GM21528 (cell line): ENCODE results near the gene FAM181B.

Experiments
- ATAC-seq: cut with Tn5 transposase; IDR thresholded peaks from one replicate; pipeline ENCODE4 v1.9.1; 2021; ENCODE audit warnings: mild to moderate bottlenecking, moderate library complexity; ENCODE audit not compliant: unreplicated experiment, low FRiP score

The FAM181B gene

GRCh38 chr11:82734120-82734479 is 436 bp upstream of the FAM181B start:
- no peak for ATAC-seq

DNA sequence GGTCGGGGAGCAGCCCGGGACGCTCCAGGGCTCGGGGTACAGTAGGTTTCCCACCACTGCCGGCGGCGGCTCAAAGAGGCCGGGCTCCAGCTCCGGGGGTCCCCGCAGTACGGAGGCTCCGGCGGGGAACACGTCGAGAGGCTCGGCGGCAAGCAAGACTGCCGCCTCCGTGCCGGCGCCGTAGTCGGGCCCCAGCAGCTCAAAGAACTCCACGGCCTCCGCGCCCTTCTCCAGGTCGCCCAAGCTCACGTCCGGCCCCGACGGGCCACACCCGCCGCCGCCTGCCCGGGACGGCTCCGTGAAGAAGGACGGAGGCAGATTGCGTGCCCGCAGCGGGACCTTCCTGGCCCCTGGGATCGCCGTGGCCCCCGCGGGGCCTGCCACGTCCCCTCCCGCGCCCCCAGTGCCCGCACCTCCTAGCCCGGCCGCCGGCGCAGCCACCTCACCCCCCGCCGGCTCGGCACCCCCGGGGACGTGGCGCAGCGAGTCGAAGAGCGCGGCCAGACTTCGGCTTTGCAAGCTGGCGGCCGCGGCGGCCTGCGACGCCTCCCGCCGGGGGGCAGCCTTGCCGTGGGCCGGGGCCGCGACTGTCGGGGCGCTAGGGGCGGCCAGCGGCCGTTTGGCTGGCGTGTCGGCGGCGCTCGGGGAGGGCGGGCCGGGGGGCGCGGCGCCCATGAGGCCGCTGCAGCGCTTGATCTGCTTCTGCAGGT is 775 bp downstream of the FAM181B start:
- no peak for ATAC-seq

DNA sequence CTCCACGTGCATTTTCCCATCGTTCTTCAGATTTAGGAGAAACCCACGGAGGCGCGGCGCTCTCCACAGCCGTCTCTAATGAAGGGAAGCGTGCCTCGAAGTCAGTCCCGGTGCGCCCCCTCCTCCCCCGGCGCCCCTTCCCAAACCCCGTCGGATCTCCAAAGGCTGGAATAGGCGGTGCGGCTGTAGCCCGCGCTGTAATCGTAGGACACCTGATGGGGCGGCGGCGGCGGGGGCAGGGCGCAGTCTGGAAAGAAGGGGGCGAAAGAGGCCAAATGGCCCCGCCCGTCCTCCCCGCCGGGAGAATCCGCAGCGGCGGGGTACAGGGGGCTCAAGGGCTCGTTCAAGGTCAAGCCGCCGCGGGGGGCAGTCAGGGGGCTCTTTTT is 1.3 kb downstream of the FAM181B start:
- no peak for ATAC-seq

DNA sequence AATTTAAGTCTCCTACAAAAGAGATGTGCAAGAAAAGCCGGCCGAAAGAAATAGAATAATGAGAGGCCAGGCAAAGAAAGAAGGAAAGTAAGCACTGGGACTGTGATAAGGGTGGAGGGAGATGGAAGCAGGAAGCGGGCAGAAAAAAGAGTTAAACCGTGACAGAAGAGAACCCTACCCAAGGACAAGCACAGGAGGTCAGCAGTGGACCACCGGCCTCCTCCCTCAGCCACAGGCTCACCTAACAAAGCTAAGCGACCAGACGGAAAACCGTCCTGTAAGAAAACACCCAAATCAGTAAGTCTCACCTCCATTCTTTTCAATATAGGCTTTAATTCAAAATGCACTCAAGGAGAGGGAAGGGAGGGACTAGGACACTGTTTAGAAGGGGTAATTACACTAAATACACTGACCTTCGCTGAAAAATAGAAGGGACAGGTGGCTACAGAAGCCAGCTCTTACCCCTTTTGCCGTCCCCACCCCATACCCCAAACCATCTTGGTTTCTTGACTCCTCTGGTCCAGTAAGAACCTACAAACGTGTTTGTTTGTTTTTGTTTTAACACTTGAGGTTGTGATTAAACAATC is 1.9 kb downstream of the FAM181B start:
- no peak for ATAC-seq

- no peak for ATAC-seq
These were observed 2.9 kb downstream of the FAM181B start for GRCh38 chr11:82730754-82731153.

DNA sequence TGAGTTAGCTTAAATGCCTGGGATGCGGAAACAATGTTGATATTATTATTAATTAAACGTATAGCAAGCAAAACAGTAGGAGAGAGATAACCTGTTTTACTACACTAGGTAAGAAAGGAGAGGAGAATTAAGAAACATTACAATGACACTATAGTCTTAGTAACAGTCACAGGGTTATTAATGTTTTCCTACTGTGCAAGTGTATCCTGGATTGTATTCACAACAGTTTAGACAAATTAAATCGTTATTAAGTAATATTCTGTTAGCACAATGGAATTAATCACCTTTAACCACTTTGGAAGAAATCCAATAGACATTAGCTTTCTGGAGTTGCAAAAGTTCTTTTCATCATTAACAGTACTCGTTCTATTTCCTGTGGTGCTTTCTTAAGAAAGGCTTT is 3.4 kb downstream of the FAM181B start:
- no peak for ATAC-seq

DNA sequence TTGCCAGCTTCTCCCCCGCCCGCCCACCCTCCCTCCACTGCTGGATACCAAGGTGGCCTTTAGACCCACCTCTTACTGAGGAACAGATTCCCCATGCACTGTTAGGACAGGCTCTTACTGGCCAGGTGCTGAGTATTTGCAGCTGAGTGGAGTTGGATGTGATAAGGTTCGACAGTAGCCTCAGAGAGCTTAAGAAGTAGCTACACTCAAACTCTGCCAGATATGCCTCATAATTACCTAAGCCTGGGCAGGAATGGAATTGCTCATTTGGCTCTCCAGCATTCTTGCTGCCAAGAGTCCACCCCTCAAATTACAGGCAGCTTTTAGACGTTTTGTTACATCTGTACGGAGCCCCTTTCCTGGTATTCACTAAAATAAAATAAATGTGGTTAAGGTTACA is 9.6 kb downstream of the FAM181B start:
- no peak for ATAC-seq

GRCh38 chr11:82722231-82722630 is 11.4 kb downstream of the FAM181B start:
- no peak for ATAC-seq

DNA sequence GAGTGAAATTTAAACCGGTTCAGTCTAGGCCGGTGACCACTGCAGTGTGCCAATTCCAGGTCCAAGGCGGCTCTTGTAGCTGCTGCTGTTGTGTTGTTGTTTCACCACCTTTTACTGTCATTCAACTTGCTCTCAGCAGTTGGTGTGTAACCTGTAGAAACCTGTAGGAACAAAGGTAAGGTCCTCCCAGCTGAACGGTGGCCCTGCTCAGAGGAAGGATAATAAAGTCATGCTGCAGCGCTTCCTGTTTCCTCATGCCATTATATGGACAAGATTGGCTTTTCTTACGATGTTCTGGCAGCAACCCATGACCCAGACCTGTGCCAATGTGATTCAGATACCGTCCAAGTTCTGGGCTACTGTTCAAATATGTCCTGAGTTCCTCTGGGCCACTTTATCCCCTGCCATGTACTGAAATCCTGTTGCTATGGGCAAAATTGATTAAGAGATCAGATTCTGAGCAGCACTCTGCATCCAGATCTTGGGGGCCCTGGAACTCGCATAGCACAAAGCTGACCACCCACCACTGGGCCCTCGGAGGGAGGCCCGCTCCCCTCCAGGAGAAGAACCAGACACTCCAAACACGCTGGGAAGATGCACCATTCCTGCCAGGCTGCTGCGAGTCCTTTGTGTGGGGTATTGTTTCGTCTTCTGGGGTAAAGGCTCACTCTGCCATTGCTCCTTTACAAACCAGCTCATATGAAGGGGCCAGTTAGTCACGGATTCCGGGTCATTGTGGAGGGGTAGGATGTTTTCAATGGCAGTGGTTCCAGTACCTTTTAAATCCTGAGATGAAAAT is 13.2 kb downstream of the FAM181B start:
- no peak for ATAC-seq

- ATAC-seq: no peak
These were observed 14.1 kb downstream of the FAM181B start for GRCh38 chr11:82719361-82720105.

DNA sequence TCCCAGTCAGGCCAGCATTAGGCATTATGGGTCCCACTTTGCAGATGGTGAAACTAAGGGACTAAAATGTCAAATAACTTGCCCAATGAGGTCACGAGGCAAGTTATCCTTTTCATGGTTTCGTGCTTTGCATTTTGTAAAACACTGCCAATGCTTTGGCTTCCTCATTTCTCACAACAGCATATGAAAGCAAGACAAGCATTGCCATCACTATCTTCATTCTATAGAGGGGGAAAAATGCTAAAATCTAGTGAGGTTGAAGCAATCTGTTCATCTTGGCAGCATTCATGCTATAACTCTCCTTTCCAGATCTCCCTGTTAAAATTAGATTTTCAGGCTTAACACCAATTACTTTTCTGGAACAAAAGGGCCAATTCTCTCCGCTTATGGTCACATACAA is 14.8 kb downstream of the FAM181B start:
- ATAC-seq: no peak

DNA sequence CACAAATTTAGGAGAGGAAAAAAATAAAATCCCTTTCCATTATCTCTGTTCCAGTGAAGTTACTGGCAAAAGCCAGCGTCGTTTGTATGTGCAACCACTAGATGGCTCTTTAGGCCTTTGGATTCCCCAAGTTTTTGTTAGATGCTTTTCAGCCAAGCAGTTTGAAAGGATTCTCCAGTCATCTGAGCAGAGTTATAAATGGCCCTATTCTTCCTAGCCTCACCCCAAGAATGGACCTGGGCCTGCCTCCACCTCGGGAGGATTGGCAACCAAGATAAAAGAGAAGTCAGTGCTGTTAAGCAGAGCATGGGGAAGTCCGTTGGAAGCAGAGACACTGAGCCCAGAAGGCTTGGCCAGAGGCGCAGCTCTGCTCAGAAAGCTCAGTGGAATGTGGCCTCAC is 15.4 kb downstream of the FAM181B start:
- no peak for ATAC-seq

DNA sequence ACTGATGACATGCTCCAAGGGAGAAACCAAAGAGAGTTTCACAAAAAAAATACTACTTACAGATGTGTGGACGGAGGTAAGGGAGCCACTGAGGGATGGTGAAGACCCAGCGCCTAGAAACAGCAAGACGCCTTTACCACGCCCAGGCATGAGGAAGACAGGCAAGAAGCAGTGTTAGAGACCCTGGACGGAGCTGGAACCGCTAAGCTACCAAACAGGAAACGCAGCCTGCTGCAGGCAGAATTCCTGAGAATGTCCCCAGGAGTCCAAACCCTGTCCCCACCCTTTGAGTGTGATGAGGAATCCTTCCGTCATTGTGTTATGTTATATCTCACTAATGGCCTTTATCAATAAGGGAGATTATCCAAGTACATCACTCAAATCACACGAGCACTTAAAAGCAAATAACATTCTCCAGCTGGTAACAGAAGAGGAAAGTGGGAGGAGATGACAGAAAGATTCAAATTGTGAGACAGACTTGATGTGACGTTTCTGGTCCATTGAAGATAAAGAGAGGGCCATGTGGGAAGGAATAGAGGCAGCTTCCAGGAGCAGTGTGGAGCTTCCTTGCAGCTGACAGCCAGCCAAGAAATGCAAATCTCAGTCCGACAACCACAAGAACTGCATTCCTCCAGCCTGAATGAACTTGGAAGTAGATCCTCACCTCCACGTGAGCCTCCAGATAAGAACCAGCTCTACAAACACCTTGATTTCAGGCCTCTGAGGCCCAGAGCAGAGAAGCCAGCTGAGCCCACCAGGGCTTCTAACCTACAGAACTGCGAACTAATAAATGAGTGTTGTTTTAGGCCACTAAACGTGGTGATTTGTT is 19.1 kb downstream of the FAM181B start:
- ATAC-seq: no peak

DNA sequence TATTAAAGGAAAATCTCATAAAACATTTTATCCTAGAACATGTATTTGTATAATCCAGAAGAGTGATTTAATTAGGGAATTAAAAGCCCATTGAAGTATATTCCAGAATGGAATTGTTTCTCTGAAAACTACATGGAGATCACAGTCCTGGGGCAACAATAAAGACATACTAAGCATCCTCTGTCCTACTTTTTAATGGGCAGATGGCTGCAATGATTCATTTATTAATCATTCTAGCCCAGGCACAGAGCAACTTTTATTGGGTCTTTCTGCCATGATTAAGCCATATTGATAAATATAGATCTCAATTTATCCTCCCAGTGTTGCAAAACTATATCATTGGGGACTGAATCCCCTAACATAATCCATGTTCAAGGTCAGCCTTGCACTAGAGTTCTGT is 22.0 kb downstream of the FAM181B start:
- no peak for ATAC-seq

DNA sequence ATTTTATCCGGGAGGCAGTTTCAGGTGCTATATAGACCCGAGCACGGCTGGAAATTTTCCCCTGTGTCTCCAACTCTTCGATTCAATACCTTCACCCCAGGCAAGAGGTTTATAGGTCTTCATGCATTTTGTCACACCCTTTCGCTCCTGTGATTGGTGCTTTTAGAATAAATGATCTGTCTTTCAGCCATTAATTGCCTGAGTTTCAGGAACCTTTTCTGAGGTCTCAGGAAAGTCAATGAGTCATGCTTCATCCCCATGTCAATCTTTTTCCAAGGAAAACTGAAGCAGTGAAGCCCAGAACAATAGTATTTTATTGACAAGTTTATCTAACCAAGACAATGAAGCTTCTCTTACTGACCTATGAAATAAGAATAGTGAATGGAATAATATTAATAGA is 29.9 kb downstream of the FAM181B start:
- ATAC-seq: no peak

GRCh38 chr11:82703226-82703625 is 30.4 kb downstream of the FAM181B start:
- no peak for ATAC-seq

- peak; percentile 72 for ATAC-seq
These were observed 31.7 kb downstream of the FAM181B start for GRCh38 chr11:82701847-82702520.

GRCh38 chr11:82698576-82699352 is 34.9 kb downstream of the FAM181B start:
- no peak for ATAC-seq

DNA sequence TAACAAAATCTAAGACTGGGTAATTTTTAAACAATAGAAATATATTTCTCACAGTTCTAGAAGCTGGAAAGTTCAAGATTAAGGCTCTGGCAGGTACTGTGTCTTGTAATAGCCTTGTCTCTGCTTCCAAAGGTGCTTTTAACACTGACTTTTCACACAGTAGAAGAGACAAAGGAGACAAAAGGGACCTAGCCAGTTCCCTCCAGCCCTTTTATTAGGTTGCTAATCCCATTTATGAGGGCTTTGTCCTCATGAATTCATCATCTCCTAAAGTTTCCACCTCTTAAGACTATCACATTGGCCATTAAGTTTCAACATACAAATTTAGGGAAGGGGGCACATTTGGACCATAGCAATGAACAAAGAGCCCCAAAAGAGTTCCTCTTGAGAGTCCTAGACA is 40.7 kb downstream of the FAM181B start:
- ATAC-seq: no peak
